ENCODE measurements around the gene CCL3. TPM values are rescaled to one million over a fixed set of nuclear protein-coding genes. Genes with fewer than 3 reads are reported as not detected.

CCL3 gene
- total and polyA plus RNA-seq, 7 donors: 0.06 to 3.6 (median 0.27) TPM; not detected in 1

DNA sequence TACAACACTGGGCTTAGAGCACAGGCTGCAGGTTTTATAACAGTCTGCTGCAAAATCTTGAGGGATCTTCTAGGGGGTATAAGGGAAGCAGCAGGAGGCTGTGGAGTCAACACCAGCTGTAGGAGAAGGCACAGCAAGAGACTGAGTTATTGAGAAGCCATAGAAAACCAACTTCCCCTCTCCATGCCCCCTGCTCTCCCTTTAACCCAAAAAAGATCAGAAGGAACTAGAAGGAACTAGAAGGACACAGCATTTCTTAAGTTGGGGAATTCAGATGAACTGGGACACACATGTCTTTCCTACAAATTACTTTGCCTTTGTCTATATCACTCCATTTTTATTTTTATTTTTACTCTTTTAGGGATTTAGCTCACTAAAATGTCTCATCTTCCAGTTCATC, 32.0 kb downstream of the CCL3 start:
- Histone ChIP-seq H3K36me3 (ENCODE audit: insufficient read depth in 1 of 2, low read depth in 1 of 2) (no peaks in the 10 kb centered on the region), H3K4me3 (no peak overlapping the region), H3K4me1 (no peaks in the 10 kb centered on the region), H3K27me3 (ENCODE audit: insufficient read depth in 3 of 3, low read length in 2 of 3) (no peaks in the 10 kb centered on the region), H3K9me3 (no peaks in the 10 kb centered on the region), H3K27ac (no peak overlapping the region)
- ATAC-seq: no peak
- no peak for DNase-seq
- intact Hi-C loops (cut with DNase I): no loop called here
- TF ChIP-seq, protein P1, sequence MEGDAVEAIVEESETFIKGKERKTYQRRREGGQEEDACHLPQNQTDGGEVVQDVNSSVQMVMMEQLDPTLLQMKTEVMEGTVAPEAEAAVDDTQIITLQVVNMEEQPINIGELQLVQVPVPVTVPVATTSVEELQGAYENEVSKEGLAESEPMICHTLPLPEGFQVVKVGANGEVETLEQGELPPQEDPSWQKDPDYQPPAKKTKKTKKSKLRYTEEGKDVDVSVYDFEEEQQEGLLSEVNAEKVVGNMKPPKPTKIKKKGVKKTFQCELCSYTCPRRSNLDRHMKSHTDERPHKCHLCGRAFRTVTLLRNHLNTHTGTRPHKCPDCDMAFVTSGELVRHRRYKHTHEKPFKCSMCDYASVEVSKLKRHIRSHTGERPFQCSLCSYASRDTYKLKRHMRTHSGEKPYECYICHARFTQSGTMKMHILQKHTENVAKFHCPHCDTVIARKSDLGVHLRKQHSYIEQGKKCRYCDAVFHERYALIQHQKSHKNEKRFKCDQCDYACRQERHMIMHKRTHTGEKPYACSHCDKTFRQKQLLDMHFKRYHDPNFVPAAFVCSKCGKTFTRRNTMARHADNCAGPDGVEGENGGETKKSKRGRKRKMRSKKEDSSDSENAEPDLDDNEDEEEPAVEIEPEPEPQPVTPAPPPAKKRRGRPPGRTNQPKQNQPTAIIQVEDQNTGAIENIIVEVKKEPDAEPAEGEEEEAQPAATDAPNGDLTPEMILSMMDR (IDR thresholded peaks at IDR 0.05): no peak

DNA sequence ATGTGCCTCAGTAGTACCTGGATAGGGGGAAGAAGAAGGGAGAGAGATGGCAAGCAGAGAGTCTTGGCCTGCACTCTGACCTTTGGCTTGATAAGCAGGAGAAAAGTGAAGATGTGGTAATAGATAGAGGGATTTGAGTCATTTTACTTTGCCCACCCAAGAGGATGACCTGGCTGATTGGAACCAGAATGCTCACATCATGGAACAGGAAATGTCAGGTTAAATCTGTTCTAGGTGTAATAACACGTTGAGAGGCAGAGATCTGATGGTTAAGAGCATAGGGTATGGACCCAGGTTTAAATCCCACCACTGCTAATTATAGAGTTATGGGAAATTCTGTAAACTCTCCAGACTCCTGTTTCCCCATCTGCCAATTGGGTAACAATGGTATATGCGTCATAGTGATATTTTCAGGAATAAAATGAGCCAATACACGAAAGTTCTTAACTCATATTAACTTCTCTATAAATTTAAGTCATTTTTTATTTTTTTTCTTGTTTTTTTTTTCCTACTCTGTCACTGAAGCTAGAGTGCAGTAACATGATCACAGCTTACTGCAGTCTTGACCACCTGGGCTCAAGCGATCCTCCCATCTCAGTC, 33.9 kb downstream of the CCL3 start:
- ATAC-seq (no peak), DNase-seq (no peak)
- Histone ChIP-seq H3K27me3 (ENCODE audit: insufficient read depth in 3 of 3, low read length in 2 of 3) (no peaks in the 10 kb centered on the region), H3K27ac (no peak overlapping the region), H3K9me3 (peaks cover 5% of the 10 kb centered on the region), H3K36me3 (ENCODE audit: insufficient read depth in 1 of 2, low read depth in 1 of 2) (no peaks in the 10 kb centered on the region), H3K4me1 (no peaks in the 10 kb centered on the region), H3K4me3 (no peak overlapping the region)
- intact Hi-C loops (cut with DNase I): no loop called here
- WGBS, 3 donors: 69 to 76% (median 69%) methylated on average over 4 of the region's 4 CpGs
- TF ChIP-seq, protein P1 (IDR thresholded peaks at IDR 0.05): no peak

DNA sequence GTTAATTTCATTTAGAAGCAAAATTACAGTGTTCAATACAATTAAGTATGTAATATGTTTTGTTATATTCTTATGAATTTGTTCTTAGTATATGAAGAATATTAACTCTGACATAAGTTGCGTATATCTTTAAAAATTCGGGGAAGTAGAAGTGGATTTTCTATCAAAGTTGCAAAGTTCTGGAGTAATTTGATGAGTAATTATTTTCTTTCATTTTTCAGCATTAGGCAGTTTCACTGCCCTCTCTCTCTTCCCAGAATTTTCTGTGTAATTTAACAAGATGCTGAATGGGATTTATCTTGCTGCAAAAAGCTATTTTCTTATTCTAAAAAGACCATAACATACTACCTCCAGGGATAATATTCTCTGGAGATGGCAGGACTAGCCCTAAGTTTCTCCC, 34.8 kb downstream of the CCL3 start:
- no peak overlapping the region for H3K27ac ChIP-seq
- no peaks in the 10 kb centered on the region for H3K27me3 ChIP-seq (ENCODE audit: insufficient read depth in 3 of 3, low read length in 2 of 3)
- H3K9me3 ChIP-seq: peaks cover 5% of the 10 kb centered on the region
- H3K4me3 ChIP-seq: no peak overlapping the region
- intact Hi-C loops (cut with DNase I): no loop called here
- 81 to 88% (median 87%) methylated on average over 2 of the region's 2 CpGs for WGBS, 3 donors
- no peaks in the 10 kb centered on the region for H3K36me3 ChIP-seq (ENCODE audit: insufficient read depth in 1 of 2, low read depth in 1 of 2)
- TF ChIP-seq, protein P1 (IDR thresholded peaks at IDR 0.05): no peak
- no peak for ATAC-seq
- no peak for DNase-seq
- H3K4me1 ChIP-seq: no peaks in the 10 kb centered on the region

DNA sequence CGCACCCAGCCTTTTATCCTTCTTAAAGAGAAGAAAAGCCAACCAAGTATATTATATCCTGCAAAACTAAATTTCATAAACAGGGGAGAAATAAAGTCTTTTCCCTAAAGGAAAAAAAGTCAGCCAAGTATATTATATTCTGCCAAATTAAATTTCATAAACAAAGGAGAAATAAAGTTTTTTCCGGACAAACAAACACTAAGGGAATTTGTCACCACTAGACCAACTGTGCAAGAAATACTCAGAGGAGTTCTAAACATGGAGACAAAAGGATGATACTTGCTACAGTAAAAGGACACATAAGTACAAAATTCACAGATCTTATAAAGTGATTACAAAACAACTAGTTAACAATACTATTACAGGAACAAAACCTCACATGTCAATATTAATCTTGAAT, 40.3 kb downstream of the CCL3 start:
- no peak for ATAC-seq
- WGBS, 3 donors: 87 to 98% (median 97%) methylated on average over 2 of the region's 2 CpGs

More for the DNA sequence above, 40.3 kb downstream of the CCL3 start:
- H3K36me3 ChIP-seq (ENCODE audit: insufficient read depth in 1 of 2, low read depth in 1 of 2): no peaks in the 10 kb centered on the region
- no peak overlapping the region for H3K27ac ChIP-seq
- intact Hi-C loops (cut with DNase I): no loop called here
- peaks cover 9% of the 10 kb centered on the region for H3K9me3 ChIP-seq
- H3K27me3 ChIP-seq (ENCODE audit: insufficient read depth in 3 of 3, low read length in 2 of 3): no peaks in the 10 kb centered on the region
- TF ChIP-seq, protein P1 (IDR thresholded peaks at IDR 0.05): no peak
- no peak for DNase-seq
- no peaks in the 10 kb centered on the region for H3K4me1 ChIP-seq
- no peak overlapping the region for H3K4me3 ChIP-seq
